SK-MEL-5 (cell line): ENCODE results near the gene TRPT1. TPM values are rescaled to one million over a fixed set of nuclear protein-coding genes. Genes with fewer than 3 reads are reported as not detected.

Source experiments
- total RNA-seq: library from RNA; depleted of rRNA; stranded (reverse); fragments of >200 nt; shearing (Covaris generic); gene quantifications from 2 replicates; pipeline ENCODE4 v1.2.3, GENCODE V29; 2014; rRNA removed

TRPT1 gene
- total RNA-seq, 1 experiment from 2014 or later: 30.7 TPM

Other genes starting within 250 kb of the TRPT1 start
- 37.3 and 39.2 TPM in 2 replicates for gene OTUB1, start 239.7 kb downstream of the TRPT1 start, total RNA-seq
- not detected in 2 replicates for gene FLRT1, start 190.3 kb downstream of the TRPT1 start, total RNA-seq
- gene MACROD1, start 60.1 kb downstream of the TRPT1 start, total RNA-seq: 15.0 and 15.7 TPM in 2 replicates
- gene STIP1, start 40.0 kb downstream of the TRPT1 start, total RNA-seq: 218 and 248 TPM in 2 replicates
- gene FERMT3, start 19.5 kb downstream of the TRPT1 start, total RNA-seq: 0.13 and 0.29 TPM in 2 replicates
- 50.4 and 52.1 TPM in 2 replicates for gene NUDT22, start 88 bp upstream of the TRPT1 start, total RNA-seq
- 4.3 and 6.5 TPM in 2 replicates for gene DNAJC4, start 4.4 kb upstream of the TRPT1 start, total RNA-seq
- gene VEGFB, start 8.4 kb upstream of the TRPT1 start, total RNA-seq: 37.3 and 40.1 TPM in 2 replicates
- gene FKBP2, start 14.9 kb upstream of the TRPT1 start, total RNA-seq: 78.1 and 107 TPM in 2 replicates
- gene PPP1R14B, start 20.8 kb upstream of the TRPT1 start, total RNA-seq: 138 and 162 TPM in 2 replicates
- 10.4 and 12.1 TPM in 2 replicates for gene PLCB3, start 25.3 kb upstream of the TRPT1 start, total RNA-seq
- 18.7 and 19.3 TPM in 2 replicates for gene BAD, start 58.5 kb upstream of the TRPT1 start, total RNA-seq
- 7.9 TPM in 2 replicates for gene GPR137, start 59.7 kb upstream of the TRPT1 start, total RNA-seq
- gene KCNK4, start 65.1 kb upstream of the TRPT1 start, total RNA-seq: not detected in 2 replicates
- 0.45 TPM in 1 of 2 replicates, not detected in the other for gene CATSPERZ, start 74.2 kb upstream of the TRPT1 start, total RNA-seq
- 48.4 and 56.1 TPM in 2 replicates for gene ESRRA, start 79.3 kb upstream of the TRPT1 start, total RNA-seq
- 113 and 127 TPM in 2 replicates for gene TRMT112, start 91.4 kb upstream of the TRPT1 start, total RNA-seq
- 206 and 215 TPM in 2 replicates for gene PRDX5, start 91.9 kb upstream of the TRPT1 start, total RNA-seq
- 1.3 and 2.0 TPM in 2 replicates for gene CCDC88B, start 114.0 kb upstream of the TRPT1 start, total RNA-seq
- 40.3 and 42.0 TPM in 2 replicates for gene RPS6KA4, start 133.0 kb upstream of the TRPT1 start, total RNA-seq